Measurements from ENCODE around the gene KCNQ1.
"Not testable (repeated sequence)": the region's sequence is repeated elsewhere in the genome, so short reads cannot be mapped to it uniquely, and the experiment has no call there.

KCNQ1 gene

GRCh38 chr11:2473361-2474058 lies 28.7 kb downstream of the KCNQ1 start:
- no peak for DNase-seq

- no peak for DNase-seq
These were observed 29.5 kb downstream of the KCNQ1 start for GRCh38 chr11:2474059-2474901.

GRCh38 chr11:2475136-2475918 lies 30.5 kb downstream of the KCNQ1 start:
- no peak for DNase-seq

GRCh38 chr11:2477254-2477653 lies 32.4 kb downstream of the KCNQ1 start:
- no peak for DNase-seq

GRCh38 chr11:2477936-2478335 lies 33.1 kb downstream of the KCNQ1 start:
- DNase-seq = no peak

GRCh38 chr11:2480067-2480873 lies 35.5 kb downstream of the KCNQ1 start:
- DNase-seq = not testable (repeated sequence)

GRCh38 chr11:2480874-2481220 lies 36.0 kb downstream of the KCNQ1 start:
- peak in 1 of 56 donors; percentile 13 for DNase-seq

GRCh38 chr11:2481253-2481652 lies 36.4 kb downstream of the KCNQ1 start:
- no peak for DNase-seq

- no peak for DNase-seq
These were observed 37.4 kb downstream of the KCNQ1 start for GRCh38 chr11:2482204-2482603.

GRCh38 chr11:2482745-2483144 lies 37.9 kb downstream of the KCNQ1 start:
- no peak for DNase-seq

- DNase-seq = no peak
These were observed 38.6 kb downstream of the KCNQ1 start for GRCh38 chr11:2483426-2483825.

GRCh38 chr11:2484576-2485125 lies 39.8 kb downstream of the KCNQ1 start:
- DNase-seq = no peak

- DNase-seq = no peak
These were observed 43.2 kb downstream of the KCNQ1 start for GRCh38 chr11:2488004-2488403.

GRCh38 chr11:2489083-2489482 lies 44.3 kb downstream of the KCNQ1 start:
- DNase-seq = no peak

- DNase-seq = not testable (repeated sequence)
These were observed 53.1 kb downstream of the KCNQ1 start for GRCh38 chr11:2497951-2498350.

GRCh38 chr11:2498750-2499149 lies 53.9 kb downstream of the KCNQ1 start:
- no peak for DNase-seq

- DNase-seq = no peak
These were observed 62.5 kb downstream of the KCNQ1 start for GRCh38 chr11:2507212-2507901.

- no peak for DNase-seq
These were observed 63.3 kb downstream of the KCNQ1 start for GRCh38 chr11:2507945-2508749.

- no peak for DNase-seq
These were observed 64.0 kb downstream of the KCNQ1 start for GRCh38 chr11:2508793-2509192.

All from amygdala (tissue), 56 donors.